Endothelial cell of umbilical vein (primary cell): ENCODE results near the gene DKK3. TPM values are rescaled to one million over a fixed set of nuclear protein-coding genes. Genes with fewer than 3 reads are reported as not detected.

Experiments
- BruUV-seq: library from RNA; stranded (reverse); fragments of 400-500 nt; replicated peaks from 2 replicates; lab custom pipeline; 2021; lab: Mats Ljungman, UMichigan
- CTCF ChIA-PET: fragments of 300-600, 350-600 bp; sonication (Branson Sonifier 250); formaldehyde crosslinking; loops from one replicate; lab custom pipeline; 2021; ENCODE audit warnings: antibody characterized with exemption, inconsistent platforms; lab: Charles Lee
- POLR2A ChIA-PET: fragments of 300-600, 350-600 bp; sonication (Branson Sonifier 250); formaldehyde crosslinking; loops from one replicate; lab custom pipeline; 2021; ENCODE audit warnings: antibody characterized with exemption, inconsistent platforms; lab: Charles Lee
- DNase-seq: peaks from one replicate; pipeline ENCODE4 v3.0.0-alpha.2; 2011; ENCODE audit warnings: low read depth, low spot score
- FAIRE-seq: peaks from 2 replicates; lab custom pipeline; 2011; peaks lifted over from hg19 to GRCh38; lab: Jason Lieb, UNC
- H2AFZ ChIP-seq: 2 replicates; pipeline ENCODE4 v1.6.0; 2012; ENCODE audit warnings: low read depth, low read length, control low read depth, inconsistent platforms
- H3K27ac ChIP-seq: 2 replicates; pipeline ENCODE4 v1.5.1; 2011; ENCODE audit warnings: low read depth, mild to moderate bottlenecking, control low read depth, low read length, moderate library complexity; ENCODE audit not compliant: insufficient read depth
- H3K27me3 ChIP-seq, 2 experiments: 2 replicates each; pipeline versions ENCODE4 v1.6.0 to v1.6.1; 2011; ENCODE audit warnings: low read length in 2 of 2, mixed read lengths in 1 of 2; ENCODE audit not compliant: control insufficient read depth in 2 of 2, insufficient read depth in 2 of 2
- H3K36me3 ChIP-seq, 2 experiments: 2 replicates in 1 of 2; 3 replicates in 1 of 2; pipeline ENCODE4 v1.5.1; 2011; ENCODE audit warnings: low read length in 2 of 2, mild to moderate bottlenecking in 1 of 2, moderate library complexity in 1 of 2; ENCODE audit not compliant: control insufficient read depth in 2 of 2, insufficient read depth in 2 of 2; ENCODE audit errors: extremely low read depth in 1 of 2
- H3K4me1 ChIP-seq: 3 replicates; pipeline ENCODE4 v1.5.1; 2011; ENCODE audit warnings: mild to moderate bottlenecking, low read length; ENCODE audit not compliant: control insufficient read depth, insufficient read depth; ENCODE audit errors: extremely low read depth
- H3K4me2 ChIP-seq: 2 replicates; pipeline ENCODE4 v1.6.1; 2011; ENCODE audit warnings: low read length, control low read depth, mixed read lengths; ENCODE audit not compliant: insufficient read depth
- H3K4me3 ChIP-seq, 3 experiments: fragments of 200-600 bp in 1 of 3; sonication (generic), shearing (Covaris generic) in 1 of 3; replicated peaks in 1 of 3; 2 replicates each; pipeline ENCODE4 v1.5.1; 2011 to 2016; ENCODE audit warnings: control low read depth in 3 of 3, low read length in 3 of 3, mild to moderate bottlenecking in 2 of 3, inconsistent platforms in 1 of 3, low read depth in 1 of 3, moderate library complexity in 1 of 3; ENCODE audit not compliant: insufficient read depth in 1 of 3
- H3K79me2 ChIP-seq: 2 replicates; pipeline ENCODE4 v1.6.0; 2012; ENCODE audit warnings: low read length, inconsistent platforms; ENCODE audit not compliant: control insufficient read depth, insufficient read depth
- H3K9ac ChIP-seq: replicated peaks from 2 replicates; pipeline ENCODE3; 2011; ENCODE audit warnings: low read length, control low read depth; ENCODE audit not compliant: insufficient read depth; ENCODE audit errors: extremely low read depth
- H3K9me1 ChIP-seq: replicated peaks from 3 replicates; pipeline ENCODE4 v1.6.0; 2011; ENCODE audit warnings: mild to moderate bottlenecking, low read length; ENCODE audit not compliant: control insufficient read depth, insufficient read depth; ENCODE audit errors: extremely low read depth
- H3K9me3 ChIP-seq: replicated peaks from 2 replicates; pipeline ENCODE4 v1.5.1; 2012; ENCODE audit warnings: low read length, inconsistent platforms; ENCODE audit not compliant: control insufficient read depth, insufficient read depth
- H4K20me1 ChIP-seq: replicated peaks from 2 replicates; pipeline ENCODE3; 2011; ENCODE audit warnings: mild to moderate bottlenecking, low read length; ENCODE audit not compliant: control insufficient read depth, insufficient read depth; ENCODE audit errors: extremely low read depth
- CTCF ChIP-seq, 2 donors: IDR thresholded peaks; 1 replicate in 1 of 2; 2 replicates in 1 of 2; pipeline ENCODE4 v1.5.1; 2011; ENCODE audit warnings: low read length in 2 of 2, mild to moderate bottlenecking in 2 of 2, moderate library complexity in 2 of 2, control low read depth in 1 of 2, inconsistent platforms in 1 of 2, low read depth in 1 of 2; ENCODE audit not compliant: insufficient read depth in 1 of 2; ENCODE audit errors: extremely low read depth in 1 of 2
- EZH2 ChIP-seq: IDR thresholded peaks from 2 replicates; pipeline ENCODE4 v1.6.1; 2012; ENCODE audit warnings: borderline replicate concordance, low read depth, mild to moderate bottlenecking, moderate library complexity, low read length, inconsistent platforms; ENCODE audit not compliant: severe bottlenecking
- FOS ChIP-seq: IDR thresholded peaks from 2 replicates; pipeline ENCODE4 v1.6.1; 2011; ENCODE audit warnings: mild to moderate bottlenecking, low read length, moderate library complexity, borderline replicate concordance; ENCODE audit not compliant: insufficient read depth
- GATA2 ChIP-seq: IDR thresholded peaks from 2 replicates; pipeline ENCODE4 v1.7.0; 2011; ENCODE audit warnings: low read depth, mild to moderate bottlenecking, moderate library complexity, mixed read lengths, low read length; ENCODE audit not compliant: insufficient read length, insufficient read depth
- JUN ChIP-seq: IDR thresholded peaks from 2 replicates; pipeline ENCODE4 v1.6.1; 2011; ENCODE audit warnings: borderline replicate concordance, low read depth; ENCODE audit not compliant: insufficient read length, insufficient read depth
- MAX ChIP-seq: IDR thresholded peaks from 2 replicates; pipeline ENCODE4 v1.6.1; 2011; ENCODE audit not compliant: insufficient read depth, insufficient read length
- MYC ChIP-seq: IDR thresholded peaks from one replicate; pipeline ENCODE4 v1.6.1; 2011; ENCODE audit warnings: mild to moderate bottlenecking, low read depth, low read length
- POLR2A ChIP-seq: IDR thresholded peaks from 2 replicates; pipeline ENCODE4 v1.6.1; 2012; ENCODE audit warnings: low read depth, mild to moderate bottlenecking, control low read depth, low read length
- POLR2AphosphoS5 ChIP-seq: IDR thresholded peaks from 2 replicates; pipeline ENCODE4 v1.6.1; 2012; ENCODE audit warnings: low read depth, mild to moderate bottlenecking, control low read depth, low read length, moderate library complexity; ENCODE audit not compliant: insufficient read depth
- dilution Hi-C: fragments of 300-500 bp; cut with MboI; formaldehyde crosslinking; loops from one replicate; pipeline ENCODE4 v1.15.0; 2019; ENCODE audit warnings: low sequenced_read_pairs; ENCODE audit not compliant: extremely low pct_ligation_motif_present
- intact Hi-C: fragments of 100-400 bp; cut with micrococcal nuclease; formaldehyde crosslinking; loops from one replicate; pipeline ENCODE4 v1.10.0; 2022
- polyA plus RNA-seq, 4 experiments: library from polyadenylated mRNA; depleted of rRNA in 3 of 4; stranded (reverse) in 3 of 4; unstranded in 1 of 4; fragments of >200 nt; gene quantifications; 2 replicates each; pipeline versions ENCODE4 v1.2.1 to v1.2.3, GENCODE V29; 2011 to 2012; ENCODE audit warnings: missing spikeins in 1 of 4
- total RNA-seq: library from RNA; stranded (reverse); gene quantifications from 2 replicates; pipeline ENCODE4 v1.2.3, GENCODE V29; 2021

The DKK3 gene
- total and polyA plus RNA-seq, 2 donors (not counting 3 experiments of a cell fraction or from before 2014, with no cell fraction given): 131 to 335 TPM

GRCh38 chr11:12006552-12007229 is 1.7 kb downstream of the DKK3 start:
- Histone ChIP-seq H3K4me2 (no peak overlapping the region), H4K20me1 (no peaks in the 10 kb centered on the region), H3K36me3 (peaks cover 0 to under 1% of the 10 kb centered on the region in 2 experiments), H3K27me3 (peaks cover 0 to 2% of the 10 kb centered on the region in 2 experiments), H3K27ac (no peak overlapping the region), H3K4me3 (no peak overlapping the region), H2AFZ (no peak overlapping the region), H3K9me1 (no peaks in the 10 kb centered on the region), H3K9me3 (no peaks in the 10 kb centered on the region), H3K79me2 (no peaks in the 10 kb centered on the region), H3K9ac (no peak overlapping the region), H3K4me1 (peaks cover 37% of the 10 kb centered on the region)
- dilution Hi-C loops: no loop called here
- no peak for FAIRE-seq
- intact Hi-C loops: no loop called here
- no peak for TF ChIP-seq MYC
- no peak for TF ChIP-seq EZH2
- no peak for TF ChIP-seq MAX
- TF ChIP-seq POLR2AphosphoS5: no peak
- CTCF ChIA-PET: interaction anchor here (0.9 to 3.9 kb wide), 9 partner anchors 24 to 275 kb away, joined by 3 to 28 read pairs (median 10); no protein-coding TSS in a partner anchor
- no peak for DNase-seq
- no TSS peak for BruUV-seq
- POLR2A ChIA-PET: no interaction called here

- no peaks in the 10 kb centered on the region for H3K9me1 ChIP-seq
- H3K36me3 ChIP-seq: peaks cover 4 to 8% of the 10 kb centered on the region in 2 experiments
- DNase-seq (peak; percentile 76), FAIRE-seq (peak; percentile 94)
- peak overlapping the region; percentile 37 for H3K27ac ChIP-seq
- BruUV-seq: no TSS peak
- H3K9me3 ChIP-seq: no peaks in the 10 kb centered on the region
- no peaks in the 10 kb centered on the region for H3K27me3 ChIP-seq
- no peak for TF ChIP-seq EZH2
- no peak for TF ChIP-seq MAX
- peak; percentile 37 for TF ChIP-seq JUN
- TF ChIP-seq MYC: no peak
- no peak for TF ChIP-seq GATA2
- TF ChIP-seq CTCF (IDR thresholded peaks at IDR 0.05; ENCODE audit: extremely low read depth in 1 of 2, insufficient read depth in 1 of 2, low read depth in 1 of 2, low read length in 2 of 2): no peak
- TF ChIP-seq POLR2AphosphoS5: no peak
- no peak for TF ChIP-seq POLR2A
- peak; percentile 40 for TF ChIP-seq FOS
- peak overlapping the region in 1 of 3 experiments; percentile 6 for H3K4me3 ChIP-seq
- ChIA-PET POLR2A (interaction anchor here (0.5 kb wide), 1 partner anchor 35 kb away, joined by 4 read pairs; no protein-coding TSS in a partner anchor), CTCF (interaction anchor here (1.1 to 3.4 kb wide), 9 partner anchors 12 to 276 kb away, joined by 3 to 17 read pairs (median 10); no protein-coding TSS in a partner anchor)
- H3K4me2 ChIP-seq: peak overlapping the region; percentile 69
- H3K4me1 ChIP-seq: peaks cover 37% of the 10 kb centered on the region
- H2AFZ ChIP-seq: no peak overlapping the region
- dilution Hi-C loops (no loop called here), intact Hi-C loops (loop anchor here (1.0 kb wide), 2 partner anchors 26 to 39 kb away; no protein-coding TSS in a partner anchor)
- no peak overlapping the region for H3K9ac ChIP-seq
- no peaks in the 10 kb centered on the region for H4K20me1 ChIP-seq
- H3K79me2 ChIP-seq: no peaks in the 10 kb centered on the region
Measured at GRCh38 chr11:12005476-12005875, 3.0 kb downstream of the DKK3 start.
